Adipose tissue (tissue), 3 donors: ENCODE data around the gene TEPSIN. TPM values are rescaled to one million over a fixed set of nuclear protein-coding genes. Genes with fewer than 3 reads are reported as not detected.

Experiments
- H3K27ac ChIP-seq: one replicate; pipeline ENCODE4 v1.5.1; 2013; ENCODE audit warnings: low read depth, low read length
- WGBS, 3 donors: extraction: QIAGEN DNeasy Blood & Tissue Kit; methylation state at CpG; one replicate each; pipeline ENCODE4 v1.1.7; 2013; 5-methylcytosine and 5-hydroxymethylcytosine counted together
- polyA plus RNA-seq, 3 donors: library from polyadenylated mRNA; stranded (reverse); fragments of 200-250 nt; gene quantifications; one replicate each; pipeline ENCODE4 v1.2.3, GENCODE V29; 2013
- donor health status: healthy with polysubstance abuse.
- donor health status: Bipolar disorder and iron deficiency.
- donor health status: healthy.

TEPSIN gene
- polyA plus RNA-seq, 3 donors = 22.7 to 24.7 (median 24.0) TPM

DNA sequence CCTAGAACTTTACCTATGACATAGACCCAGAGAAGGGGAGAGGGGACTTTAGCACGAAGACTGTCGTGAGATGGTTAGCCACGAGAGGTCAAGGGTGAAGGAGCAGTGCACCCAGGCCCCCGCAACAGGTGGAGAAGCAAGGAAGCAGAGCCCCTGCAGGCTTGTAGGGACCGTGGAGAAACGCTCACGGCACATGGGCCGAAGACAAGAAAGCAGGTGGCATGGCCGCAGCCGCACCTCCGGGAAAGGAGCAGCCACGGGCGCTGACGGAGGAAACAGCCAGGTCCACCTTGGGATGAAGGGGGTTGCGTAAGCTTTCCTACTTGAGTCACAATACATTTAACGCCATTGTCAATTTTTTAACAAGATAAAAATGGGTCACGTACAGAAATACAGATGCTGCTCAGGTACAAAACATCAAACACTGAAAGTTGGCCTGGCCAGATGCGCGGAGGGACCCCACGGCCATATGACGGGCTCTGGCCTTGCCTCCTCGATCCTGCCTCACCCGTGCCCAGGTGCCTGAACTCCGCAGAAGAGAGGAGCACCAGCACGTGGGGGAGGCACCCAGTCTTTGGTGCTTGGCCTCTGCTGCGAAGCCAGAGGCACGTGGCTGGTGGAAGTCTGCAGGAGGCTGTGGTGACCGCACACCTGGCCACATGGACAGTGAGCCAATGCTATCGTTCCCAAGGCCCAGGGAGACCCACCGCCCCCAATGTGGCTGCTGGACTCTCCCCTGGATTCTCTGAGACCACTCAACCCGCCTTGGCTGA is 35.0 kb upstream of the TEPSIN start:
- WGBS, 3 donors = 89 to 94% (median 90%) methylated on average over 31 of the region's 31 CpGs
- H3K27ac ChIP-seq = no peak overlapping the region

DNA sequence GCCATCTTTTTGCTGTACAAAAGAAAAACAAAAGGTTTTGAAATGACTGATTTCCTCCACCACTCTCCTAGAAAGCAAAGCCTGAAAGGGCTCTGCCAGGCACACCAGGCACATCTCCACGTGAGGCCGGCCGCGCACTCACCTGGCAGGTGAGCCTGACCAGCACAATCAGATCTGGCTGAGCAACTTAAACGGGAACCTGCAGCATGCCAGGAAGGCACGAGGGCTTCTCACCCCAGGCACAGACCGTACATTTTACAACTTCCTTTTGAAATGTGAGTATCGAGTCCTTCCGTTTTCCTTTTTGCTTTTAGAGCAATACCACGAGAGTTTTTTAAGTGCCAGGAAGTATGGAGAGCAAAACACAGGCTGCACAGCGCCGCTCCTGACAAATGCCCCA is 33.8 kb upstream of the TEPSIN start:
- 60 to 69% (median 60%) methylated on average over 12 of the region's 12 CpGs for WGBS, 3 donors

DNA sequence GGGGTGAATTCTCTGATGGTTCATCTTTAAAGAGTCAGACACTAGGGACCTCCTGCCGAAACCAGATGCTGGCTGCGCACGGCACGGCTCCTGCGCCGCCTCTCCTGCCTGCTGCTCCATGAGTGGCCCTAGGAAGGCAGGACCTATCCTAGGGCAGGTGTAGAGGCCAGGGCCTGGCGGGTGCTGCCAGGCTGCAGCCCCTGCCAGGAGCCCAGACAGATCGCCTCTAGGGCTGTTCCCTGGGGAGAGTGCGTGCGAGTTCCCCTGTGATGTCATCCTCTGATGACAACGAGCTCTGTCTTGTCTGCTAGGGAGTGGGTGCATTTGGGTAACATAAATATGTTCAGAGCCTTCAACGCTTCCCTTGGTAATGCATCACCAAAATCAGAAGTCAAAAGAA is 32.4 kb upstream of the TEPSIN start:
- 88 to 96% (median 90%) methylated on average over 12 of the region's 12 CpGs for WGBS, 3 donors
- no peak overlapping the region for H3K27ac ChIP-seq

More for the DNA sequence above, 33.8 kb upstream of the TEPSIN start:
- no peak overlapping the region for H3K27ac ChIP-seq

DNA sequence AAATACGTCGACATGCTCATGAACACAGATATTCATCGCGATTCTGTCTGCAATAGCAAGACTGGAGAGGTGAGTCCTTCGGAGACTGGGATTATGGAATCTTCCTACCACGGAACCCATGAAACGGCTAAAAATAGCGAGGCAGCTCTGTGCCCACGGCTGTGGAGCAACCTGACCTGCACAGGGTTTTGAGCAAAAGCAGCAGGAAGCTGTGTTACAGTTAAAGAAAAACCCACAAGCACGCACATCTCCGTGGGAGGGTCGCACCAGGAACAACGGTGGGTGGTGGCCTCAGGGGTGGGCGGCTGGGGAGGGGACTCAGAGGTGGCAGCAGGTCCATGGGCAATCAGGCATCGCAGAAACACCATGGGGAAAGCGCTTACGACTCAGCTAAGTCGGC is 31.4 kb upstream of the TEPSIN start:
- no peak overlapping the region for H3K27ac ChIP-seq
- WGBS, 3 donors = 65 to 92% (median 71%) methylated on average over 18 of the region's 18 CpGs

DNA sequence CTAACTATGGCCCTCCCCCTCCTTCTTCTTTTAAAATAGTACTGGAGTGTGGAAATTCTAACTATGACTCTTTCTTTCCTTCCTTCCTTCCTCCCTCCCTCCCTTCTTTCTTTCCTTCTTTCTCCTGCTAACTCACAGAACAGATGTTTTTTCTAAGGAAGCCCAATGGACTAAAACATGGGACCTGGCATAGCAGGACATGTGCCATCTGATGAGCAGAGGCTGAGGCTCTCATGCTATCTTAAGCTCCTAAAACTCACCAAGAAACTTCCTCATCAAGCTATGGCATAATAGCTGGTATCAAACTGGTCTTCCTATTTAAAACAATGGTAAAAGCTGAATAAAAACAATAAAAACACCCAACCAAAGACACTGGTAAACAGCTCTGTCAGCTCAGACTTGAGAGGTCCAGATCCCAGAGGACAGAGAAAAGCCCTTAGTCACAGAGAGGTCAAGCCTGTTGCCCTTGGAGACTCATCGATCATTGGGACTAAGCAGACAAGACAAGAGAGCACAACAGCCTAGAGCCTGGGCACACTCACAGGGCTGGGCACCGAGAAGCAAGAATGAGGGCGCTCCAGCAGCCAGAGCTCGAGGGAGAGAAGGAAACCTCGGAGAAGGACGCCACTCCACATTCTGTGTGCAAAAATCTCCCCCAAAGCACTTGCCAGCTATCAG is 28.7 kb upstream of the TEPSIN start:
- no peak overlapping the region for H3K27ac ChIP-seq
- WGBS, 3 donors = 72 to 90% (median 84%) methylated on average over 6 of the region's 6 CpGs

DNA sequence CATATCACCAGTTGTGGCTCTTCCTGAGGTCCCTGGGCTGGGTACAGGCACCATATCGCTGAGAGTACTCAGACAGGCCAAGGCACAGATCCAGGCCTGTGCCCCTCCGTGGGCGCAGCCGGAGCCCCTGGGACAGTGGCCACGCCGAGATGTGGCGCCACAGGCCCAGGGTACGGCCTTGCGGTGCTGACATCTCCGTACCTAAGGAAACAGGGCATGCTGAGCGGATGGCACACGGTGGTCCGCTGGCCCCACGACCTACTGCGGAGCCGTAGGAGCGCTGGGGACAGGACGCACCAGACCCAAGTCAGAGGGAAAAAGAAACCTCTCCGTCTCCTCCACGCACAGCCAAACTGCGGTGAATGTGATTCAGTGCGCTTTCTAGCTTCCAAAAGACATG is 26.7 kb upstream of the TEPSIN start:
- WGBS, 3 donors = 94 to 97% (median 95%) methylated on average over 22 of the region's 22 CpGs
- no peak overlapping the region for H3K27ac ChIP-seq

DNA sequence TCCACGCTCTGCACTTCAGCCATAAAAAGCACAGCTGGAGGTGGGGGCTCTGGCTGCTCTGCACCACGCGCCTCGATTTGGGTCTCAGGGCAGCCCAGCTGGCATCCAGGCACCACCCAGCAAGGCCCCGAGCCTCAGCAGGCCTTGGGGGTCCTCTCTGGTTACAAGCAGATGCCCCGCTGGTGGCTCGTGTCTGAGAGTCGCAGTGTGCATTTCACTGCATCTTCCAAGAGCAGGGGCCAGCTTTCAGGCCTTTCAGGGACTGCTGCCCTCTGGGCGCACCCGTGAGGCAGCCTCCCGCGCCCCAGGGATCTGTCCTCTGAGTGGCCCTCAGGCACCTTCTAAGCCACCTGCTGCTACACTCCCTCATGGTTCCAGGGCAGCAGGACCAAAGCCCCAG is 25.8 kb upstream of the TEPSIN start:
- no peak overlapping the region for H3K27ac ChIP-seq
- WGBS, 3 donors = 92 to 96% (median 94%) methylated on average over 12 of the region's 12 CpGs

DNA sequence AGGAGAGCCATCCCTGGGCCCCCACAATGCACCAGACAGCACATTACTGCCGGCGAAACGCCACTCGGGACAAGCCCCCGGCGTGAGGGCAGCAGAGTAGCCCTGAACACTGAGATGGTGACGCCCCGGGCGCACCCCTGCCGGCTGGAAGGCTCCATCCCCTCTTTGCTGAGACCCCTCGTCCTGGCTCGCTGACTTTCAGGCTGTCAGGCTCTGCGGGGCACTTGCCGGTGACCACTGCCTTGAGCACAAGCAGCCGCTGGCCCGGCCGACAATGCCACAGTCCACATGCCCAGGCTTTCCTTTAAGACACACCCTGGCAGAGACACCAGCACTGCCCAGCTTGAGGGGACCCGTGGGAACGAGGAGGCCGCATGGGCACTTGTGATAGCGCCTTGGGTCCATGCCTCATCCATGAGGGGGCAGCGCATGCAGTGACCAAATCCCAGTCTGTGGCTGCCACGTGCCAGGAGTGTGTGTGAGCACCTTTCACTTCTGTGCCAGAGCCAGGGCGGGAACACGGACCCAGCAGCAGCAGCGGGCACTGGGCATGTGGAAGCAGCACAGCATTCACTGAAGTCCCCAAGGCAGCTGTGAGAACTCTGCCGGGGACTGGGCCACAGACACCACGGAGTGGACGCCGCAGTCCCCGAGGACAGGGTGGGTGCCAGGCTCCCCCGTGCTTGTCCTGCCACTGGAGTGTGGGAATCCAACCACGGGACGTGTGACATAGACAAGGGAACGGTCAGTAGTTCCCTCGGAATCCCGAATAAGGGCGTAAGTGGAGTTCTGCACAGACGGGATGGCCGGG is 24.7 kb upstream of the TEPSIN start:
- WGBS, 3 donors = 90 to 95% (median 93%) methylated on average over 38 to 40 of the region's 40 CpGs
- H3K27ac ChIP-seq = no peak overlapping the region

DNA sequence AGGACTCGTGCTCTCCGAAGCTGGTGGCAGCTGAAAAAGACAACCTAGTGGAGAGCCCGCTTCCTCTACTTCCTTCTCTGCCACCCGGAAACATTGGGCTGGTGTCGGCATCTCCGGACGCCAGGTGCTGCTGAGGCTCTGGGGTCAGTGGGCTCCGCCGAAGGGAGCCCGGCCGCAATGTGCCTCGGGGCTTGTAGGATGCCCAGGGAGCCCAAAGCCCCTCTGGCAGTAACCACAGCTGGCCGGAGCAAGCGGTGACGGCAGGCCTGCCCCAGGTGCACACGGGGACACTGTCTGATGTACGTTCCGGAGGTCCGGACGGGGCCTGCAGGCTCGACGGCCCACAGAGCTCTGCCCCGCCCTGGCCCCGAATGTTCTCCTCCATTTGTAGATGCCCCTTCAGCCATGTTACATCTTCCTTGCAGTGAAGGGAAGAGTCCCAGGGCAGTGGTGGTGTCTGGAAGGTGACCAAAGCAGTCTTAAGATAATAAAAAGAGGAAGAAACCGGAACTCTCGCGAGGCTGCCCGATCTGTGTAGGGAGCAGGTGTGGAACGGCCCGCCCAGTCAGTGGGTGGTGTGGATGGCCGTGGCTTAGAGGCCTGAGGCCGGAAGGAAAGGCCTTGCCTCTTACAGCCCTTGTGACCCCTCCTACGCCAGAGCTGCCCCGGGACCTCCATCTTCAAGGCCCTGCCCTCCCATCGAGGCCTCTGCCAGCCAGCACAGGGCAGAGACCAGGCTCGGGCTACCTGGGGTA is 22.9 kb upstream of the TEPSIN start:
- 90 to 92% (median 91%) methylated on average over 36 of the region's 36 CpGs for WGBS, 3 donors

DNA sequence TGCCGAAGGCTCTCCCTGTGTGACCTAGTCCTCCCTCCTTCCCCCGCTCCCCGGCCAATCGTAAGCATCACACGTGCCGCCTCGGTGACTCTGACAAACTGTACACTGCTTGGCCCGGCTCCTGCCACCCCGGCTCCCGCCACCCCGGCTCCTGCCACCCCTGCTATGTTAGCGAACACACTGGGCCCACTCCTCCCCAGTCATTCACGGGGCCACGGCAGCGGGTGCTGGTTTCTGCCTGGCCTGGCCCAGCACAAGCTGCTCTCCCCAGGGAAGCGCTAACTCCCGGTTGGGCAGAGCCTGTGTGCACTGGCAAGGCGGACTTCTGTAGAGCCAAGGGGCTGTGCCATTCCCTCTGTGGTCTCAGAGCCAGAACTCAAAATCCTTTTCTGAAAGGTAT is 22.2 kb upstream of the TEPSIN start:
- 87 to 95% (median 92%) methylated on average over 17 to 18 of the region's 18 CpGs for WGBS, 3 donors
- no peak overlapping the region for H3K27ac ChIP-seq

More for the DNA sequence above, 22.9 kb upstream of the TEPSIN start:
- no peak overlapping the region for H3K27ac ChIP-seq

DNA sequence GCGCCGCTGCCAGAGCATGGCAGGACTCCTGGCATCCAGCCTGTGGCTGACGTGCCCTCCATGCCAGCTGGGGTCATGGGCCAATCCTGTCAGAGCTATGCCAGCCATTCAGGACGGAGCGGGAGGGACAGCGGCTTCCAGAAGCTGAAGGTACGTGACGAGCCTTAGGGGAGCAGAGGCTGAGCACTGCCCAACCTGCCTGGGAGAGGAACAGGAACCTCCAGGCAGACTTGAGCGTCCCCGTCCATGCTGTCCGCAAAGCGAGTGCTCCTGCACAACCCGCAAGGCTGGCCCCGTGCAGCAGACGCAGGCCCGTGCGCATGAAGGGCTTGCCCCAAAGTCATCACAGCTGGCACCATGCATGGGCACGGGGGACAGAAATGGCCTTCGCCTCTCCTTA is 21.8 kb upstream of the TEPSIN start:
- no peak overlapping the region for H3K27ac ChIP-seq
- WGBS, 3 donors = 89 to 94% (median 93%) methylated on average over 19 of the region's 19 CpGs

DNA sequence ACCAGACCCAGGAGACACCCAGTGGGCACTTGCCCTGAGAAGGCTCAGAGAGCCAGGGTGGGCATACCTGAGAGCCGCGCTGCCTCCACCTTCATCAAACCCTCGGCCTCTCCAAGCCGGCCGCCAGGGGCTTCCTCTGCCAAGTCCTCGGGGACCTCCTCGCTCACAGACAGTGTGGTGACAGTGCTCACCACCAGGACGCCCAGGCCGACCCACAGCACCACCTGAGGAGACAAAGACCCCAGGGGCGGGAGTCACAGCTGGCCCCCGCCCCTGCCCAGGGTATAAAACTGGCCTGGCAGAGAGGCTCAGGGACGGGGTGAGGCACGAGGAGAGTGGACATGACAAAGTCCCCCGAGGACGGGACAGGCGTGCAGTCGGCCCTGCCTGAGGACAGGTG is 21.3 kb upstream of the TEPSIN start:
- no peak overlapping the region for H3K27ac ChIP-seq
- WGBS, 3 donors = 91 to 95% (median 92%) methylated on average over 13 to 17 of the region's 17 CpGs

DNA sequence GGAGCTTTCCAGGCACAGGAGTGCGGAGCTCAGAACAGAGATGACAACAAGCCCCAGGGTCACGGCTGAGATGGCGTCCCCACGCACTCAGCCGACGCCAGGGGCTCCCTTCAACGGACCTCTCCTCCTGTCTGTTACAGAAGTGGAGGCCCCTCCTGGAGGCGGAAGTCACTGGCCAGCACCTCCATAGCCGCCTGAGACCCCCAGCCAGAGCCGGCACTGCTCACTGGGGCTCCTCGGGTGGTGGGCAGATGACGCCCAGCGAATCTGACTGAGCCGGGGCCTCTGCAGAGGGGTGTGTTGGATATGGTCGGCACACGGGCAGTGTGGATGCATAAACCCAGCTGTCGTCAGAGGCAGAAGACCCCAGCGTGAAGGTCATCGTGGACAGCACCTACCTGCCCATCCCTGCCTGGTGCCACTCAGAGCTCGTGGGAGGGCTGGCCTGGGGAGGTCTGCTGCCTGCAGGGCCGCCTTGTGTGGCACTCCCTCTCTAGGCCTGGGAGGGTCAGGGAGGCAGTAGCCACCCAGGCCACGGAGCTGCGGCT is 20.3 kb upstream of the TEPSIN start:
- 91 to 94% (median 92%) methylated on average over 23 of the region's 23 CpGs for WGBS, 3 donors
- H3K27ac ChIP-seq = no peak overlapping the region

DNA sequence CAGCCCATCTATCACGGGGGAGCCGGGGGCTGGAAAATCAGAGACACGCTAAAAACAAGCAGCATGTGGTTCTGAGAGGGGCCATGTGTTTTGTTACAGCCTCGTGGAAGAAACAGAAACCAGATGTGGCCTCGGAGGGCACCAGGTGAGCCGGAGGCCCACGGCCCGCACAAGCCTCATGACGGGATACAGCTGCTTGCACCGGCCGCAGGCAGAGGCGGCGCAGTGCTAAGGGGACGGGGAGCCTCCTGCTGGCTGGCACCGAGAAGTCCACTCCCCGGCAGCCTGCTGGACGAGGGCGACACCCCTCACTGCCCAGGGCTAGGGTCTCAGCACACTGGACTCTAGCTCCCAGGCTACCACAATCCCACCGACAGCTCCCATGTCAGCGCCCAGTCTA is 19.4 kb upstream of the TEPSIN start:
- H3K27ac ChIP-seq = no peak overlapping the region
- WGBS, 3 donors = 88 to 91% (median 89%) methylated on average over 20 of the region's 20 CpGs

DNA sequence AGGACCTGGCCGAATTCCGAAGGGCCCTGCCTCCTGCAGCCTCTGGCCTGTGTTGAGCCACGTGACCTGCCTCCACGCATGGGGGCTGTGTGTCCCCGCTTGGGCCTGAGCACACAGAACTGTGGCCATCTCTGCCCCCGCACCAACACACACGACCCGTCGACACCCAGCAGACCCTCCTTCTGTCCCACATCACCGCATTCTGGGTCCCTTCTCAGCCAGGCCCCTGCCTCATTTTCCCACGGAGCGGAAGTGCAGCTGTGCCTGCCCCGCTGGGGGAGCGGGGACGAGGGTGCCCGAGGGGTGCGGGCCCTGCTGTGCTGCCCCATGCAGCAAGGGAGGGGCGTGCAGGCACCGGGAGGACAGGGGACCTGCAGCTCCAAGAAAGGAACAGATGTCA is 18.7 kb upstream of the TEPSIN start:
- H3K27ac ChIP-seq = no peak overlapping the region
- WGBS, 3 donors = 84 to 95% (median 92%) methylated on average over 19 of the region's 19 CpGs

DNA sequence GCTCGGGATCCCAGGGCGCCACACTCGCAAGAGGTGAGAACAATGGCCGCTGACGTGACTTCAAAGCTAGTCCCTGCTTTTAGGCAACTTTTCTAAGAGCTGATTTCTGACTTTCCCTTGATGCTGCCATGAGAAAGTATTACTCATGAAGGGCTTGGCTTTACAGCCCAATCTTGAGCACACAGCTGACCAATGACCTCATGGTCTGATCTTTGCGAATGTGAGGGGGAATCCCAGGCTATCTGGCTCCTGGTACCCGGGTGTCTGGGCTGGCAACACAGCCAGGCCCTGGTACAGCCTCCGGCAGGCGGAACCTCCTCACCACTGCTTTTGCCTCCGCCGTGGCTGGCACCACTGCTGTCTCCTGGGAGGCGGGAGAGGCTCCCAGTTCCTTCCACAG is 17.8 kb upstream of the TEPSIN start:
- 79 to 83% (median 79%) methylated on average over 12 of the region's 12 CpGs for WGBS, 3 donors
- H3K27ac ChIP-seq = no peak overlapping the region

DNA sequence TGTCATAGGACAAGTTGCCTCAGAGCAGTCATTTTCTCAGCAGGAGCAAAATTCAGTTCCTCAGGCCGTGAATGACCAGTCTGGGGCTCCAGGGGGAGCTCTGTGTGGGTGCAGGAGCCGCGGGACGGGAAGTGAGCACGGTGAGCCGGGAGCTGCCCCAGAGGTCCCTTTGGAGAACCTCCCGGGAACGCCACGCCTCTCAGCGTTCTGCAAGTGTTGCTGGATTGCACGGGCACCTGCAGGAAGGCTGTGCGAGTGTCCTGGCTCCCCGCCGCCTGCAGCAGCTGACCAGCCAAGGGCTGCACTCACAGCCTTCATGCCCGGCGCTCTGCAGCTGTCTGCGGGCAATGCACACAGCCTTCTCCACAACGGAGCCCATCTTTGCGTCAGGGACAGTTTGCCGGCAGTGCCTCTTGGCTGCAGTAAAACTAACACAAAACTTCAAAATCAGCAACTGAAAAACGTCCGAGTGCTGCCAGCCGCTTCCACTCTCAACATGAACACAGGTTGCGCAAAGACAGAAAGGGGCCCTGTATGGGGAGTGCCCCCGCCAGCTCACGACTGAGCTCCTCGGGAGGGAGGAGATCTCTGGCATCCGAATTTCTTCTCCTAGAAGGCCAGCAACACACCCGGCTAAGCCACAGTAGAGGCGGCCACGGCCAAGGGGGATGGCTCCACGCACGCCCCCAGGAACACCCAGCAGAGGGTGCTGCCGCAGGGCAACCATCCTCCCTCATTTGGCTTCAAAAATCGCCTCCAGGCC is 16.3 kb upstream of the TEPSIN start:
- WGBS, 3 donors = 24 to 27% (median 27%) methylated on average over 35 of the region's 35 CpGs
- H3K27ac ChIP-seq = no peak overlapping the region
